GM18502 (cell line): ENCODE data around the gene FUBP3.
A peak's percentile ranks its signal among the peaks of the same experiment; 100 is the strongest.
"Not testable (repeated sequence)": the region's sequence is repeated elsewhere in the genome, so short reads cannot be mapped to it uniquely, and the experiment has no call there.

Experiments
- ATAC-seq: cut with Tn5 transposase; IDR thresholded peaks from one replicate; pipeline ENCODE4 v1.9.1; 2021; ENCODE audit warnings: mild to moderate bottlenecking; ENCODE audit not compliant: unreplicated experiment, poor library complexity

FUBP3 gene

DNA sequence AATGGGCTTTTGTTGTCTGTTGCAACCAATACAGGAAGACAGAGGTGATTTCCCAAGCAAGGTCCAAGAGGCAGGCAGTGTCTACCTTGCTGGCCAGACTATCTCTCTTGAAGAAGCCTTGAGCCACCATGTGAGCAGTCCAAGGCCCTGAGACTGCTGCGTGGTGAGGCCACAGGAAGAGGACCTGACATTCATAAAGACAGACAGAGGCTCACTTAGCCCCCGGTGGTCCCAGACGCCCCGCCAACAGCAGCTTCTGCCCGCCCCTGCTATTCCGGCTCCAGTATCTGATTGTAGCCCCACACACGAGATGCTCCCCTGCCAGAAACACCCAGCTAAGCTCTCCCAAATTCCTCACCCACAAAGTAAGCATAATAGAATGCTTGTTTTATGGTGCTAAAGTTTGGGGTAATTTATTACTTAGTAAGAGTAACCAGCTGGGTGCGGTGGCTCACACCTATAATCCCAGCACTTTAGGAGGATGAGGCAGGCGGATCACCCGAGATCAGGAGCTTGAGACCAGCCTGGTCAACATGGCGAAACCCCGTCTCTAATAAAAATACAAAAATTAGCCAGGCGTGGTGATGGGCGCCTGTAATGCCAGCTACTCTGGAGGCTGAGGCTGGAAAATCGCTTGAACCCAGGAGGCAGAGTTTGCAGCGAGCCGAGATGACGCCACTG, 22.8 kb upstream of the FUBP3 start:
- no peak for ATAC-seq

DNA sequence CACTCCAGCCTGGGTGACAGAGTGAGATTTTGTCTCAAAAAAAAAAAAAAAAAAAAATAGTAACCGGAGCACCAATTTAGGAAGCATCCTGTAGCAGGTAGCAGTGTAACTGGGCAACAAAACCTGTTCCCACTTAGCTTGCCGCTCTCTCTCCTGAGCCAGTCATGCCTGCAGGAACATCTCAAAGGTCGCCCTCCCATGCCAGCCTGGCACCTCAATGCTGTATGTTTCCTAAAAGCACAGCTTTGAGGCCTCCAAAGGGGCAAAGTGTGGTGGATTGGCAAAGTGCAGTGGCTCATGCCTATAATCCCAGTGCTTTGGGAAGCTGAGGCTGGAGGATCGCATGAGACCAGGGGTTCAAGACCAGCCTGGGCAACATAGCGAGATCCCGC, 22.3 kb upstream of the FUBP3 start:
- ATAC-seq: no peak

DNA sequence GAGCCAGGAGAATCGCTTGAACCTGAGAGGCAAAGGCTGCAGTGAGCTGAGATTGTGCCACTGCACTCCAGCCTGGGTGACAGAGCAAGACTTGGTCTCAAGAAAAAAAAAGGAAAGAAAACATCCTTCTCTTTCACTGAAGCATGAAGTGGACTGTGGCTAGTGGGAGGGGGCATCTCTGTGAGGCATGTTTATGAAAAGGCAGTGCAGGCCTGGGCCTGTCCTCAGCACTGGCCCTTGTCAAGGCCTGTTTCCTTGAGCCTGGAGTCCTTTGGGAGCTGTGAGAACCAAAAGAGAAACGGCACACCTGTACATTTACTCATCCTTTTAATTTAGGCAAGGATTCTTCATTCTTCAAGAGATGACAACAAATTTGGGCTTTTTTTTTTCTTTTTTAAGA, 18.3 kb upstream of the FUBP3 start:
- ATAC-seq: no peak

- not testable (repeated sequence) for ATAC-seq
Measured at GRCh38 chr9:130562525-130562924, 16.9 kb upstream of the FUBP3 start.

GRCh38 chr9:130563797-130564196, 15.6 kb upstream of the FUBP3 start:
- ATAC-seq: no peak

DNA sequence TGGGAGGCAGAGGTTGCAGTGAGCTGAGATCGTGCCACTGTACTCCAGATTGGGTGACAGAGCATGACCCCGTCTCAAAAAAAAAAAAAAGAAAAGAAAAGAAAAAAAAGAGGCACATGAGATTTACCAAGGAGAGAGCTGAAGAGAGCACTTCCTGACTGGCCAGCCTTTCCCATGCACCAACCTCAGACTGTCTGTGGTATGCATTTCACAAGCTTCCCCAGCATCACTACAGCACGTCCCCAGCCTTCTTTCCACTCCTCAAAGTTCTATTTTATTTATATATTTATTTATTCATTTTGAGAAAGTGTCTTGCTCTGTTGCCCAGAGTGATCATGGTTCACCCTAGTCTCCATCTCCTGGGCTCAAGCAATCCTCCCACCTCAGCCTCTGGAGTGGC, 13.6 kb upstream of the FUBP3 start:
- ATAC-seq: no peak

DNA sequence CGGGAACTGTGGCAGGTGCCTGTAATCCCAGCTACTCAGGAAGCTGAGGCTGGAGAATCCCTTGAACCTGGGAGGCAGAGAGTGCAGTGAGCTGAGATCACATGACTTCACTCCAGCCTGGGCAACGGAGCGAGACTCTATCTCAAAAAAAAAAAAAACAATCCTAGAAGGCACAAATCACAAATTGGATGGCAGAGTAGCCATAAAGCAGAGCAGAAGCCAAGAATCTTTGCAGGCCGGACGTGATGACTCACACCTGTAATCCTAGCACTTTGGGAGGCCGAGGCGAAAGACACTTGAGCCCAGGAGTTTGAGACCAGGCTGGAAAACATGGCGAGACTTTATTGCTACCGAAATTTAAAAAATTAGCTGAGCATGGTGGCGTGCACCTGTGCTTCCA, 9.2 kb upstream of the FUBP3 start:
- no peak for ATAC-seq

- no peak for ATAC-seq
Measured at GRCh38 chr9:130575514-130575913, 3.9 kb upstream of the FUBP3 start.

DNA sequence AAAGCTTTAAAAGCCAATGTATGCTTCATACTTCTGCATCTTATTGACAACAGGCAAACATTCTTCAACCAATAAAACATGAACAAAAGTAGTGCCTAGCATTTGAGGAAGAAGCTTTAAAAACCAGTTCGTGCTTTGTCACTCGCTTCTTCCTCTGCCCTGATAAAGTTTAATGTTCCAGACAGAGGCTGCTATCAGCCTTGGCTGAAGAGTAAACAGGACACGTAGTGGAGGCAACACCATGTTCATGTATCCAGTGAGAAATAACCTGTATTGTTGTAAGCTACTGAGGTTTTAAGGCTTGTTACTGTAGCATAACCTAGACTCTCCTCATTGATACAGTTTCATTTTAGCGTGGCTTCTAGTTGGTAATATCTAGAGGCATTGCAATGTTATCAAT, 3.2 kb upstream of the FUBP3 start:
- ATAC-seq: no peak

DNA sequence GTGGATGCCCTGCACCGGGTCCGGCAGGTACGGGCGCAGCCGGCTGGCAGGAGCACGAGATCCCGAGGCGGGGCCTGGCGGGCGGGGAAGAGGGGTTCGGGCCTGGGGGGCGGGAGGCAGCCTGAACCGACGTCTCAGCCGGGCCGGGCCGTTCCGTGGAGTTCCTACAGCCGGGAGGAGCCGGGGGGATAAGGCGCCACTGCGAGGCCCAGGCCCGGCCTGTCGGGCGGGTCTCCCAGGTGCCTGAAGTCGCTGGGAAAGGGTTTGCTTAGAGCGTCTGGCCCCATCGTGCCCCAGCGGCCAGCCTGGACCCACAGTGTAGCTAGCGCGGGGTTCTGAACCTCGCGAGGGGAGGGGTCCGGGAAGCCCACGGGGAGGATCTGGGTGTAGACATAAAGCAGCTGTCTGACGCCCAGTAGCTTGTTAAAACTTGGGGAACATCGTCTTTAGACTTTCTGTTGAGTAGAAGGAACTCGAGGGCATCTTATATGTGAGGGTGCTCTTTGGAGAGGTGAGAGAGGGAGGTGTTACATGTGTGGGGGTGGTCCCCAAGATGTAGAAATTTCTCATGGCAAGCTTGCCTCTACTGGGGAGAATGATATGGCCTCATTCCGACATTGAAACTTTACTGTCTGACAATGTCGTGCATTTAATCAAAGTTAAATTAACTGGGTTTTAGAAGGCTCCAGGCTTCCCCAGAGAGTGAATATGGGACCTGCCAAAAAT, 524 bp downstream of the FUBP3 start:
- peak; percentile 24 for ATAC-seq

- no peak for ATAC-seq
Measured at GRCh38 chr9:130581766-130582165, 2.4 kb downstream of the FUBP3 start.

GRCh38 chr9:130583271-130583670, 3.9 kb downstream of the FUBP3 start:
- no peak for ATAC-seq

GRCh38 chr9:130587921-130588320, 8.5 kb downstream of the FUBP3 start:
- ATAC-seq: no peak

GRCh38 chr9:130588416-130588815, 9.0 kb downstream of the FUBP3 start:
- ATAC-seq: no peak

- ATAC-seq: no peak
Measured at GRCh38 chr9:130589754-130590153, 10.4 kb downstream of the FUBP3 start.

- ATAC-seq: no peak
Measured at GRCh38 chr9:130590305-130590704, 10.9 kb downstream of the FUBP3 start.

DNA sequence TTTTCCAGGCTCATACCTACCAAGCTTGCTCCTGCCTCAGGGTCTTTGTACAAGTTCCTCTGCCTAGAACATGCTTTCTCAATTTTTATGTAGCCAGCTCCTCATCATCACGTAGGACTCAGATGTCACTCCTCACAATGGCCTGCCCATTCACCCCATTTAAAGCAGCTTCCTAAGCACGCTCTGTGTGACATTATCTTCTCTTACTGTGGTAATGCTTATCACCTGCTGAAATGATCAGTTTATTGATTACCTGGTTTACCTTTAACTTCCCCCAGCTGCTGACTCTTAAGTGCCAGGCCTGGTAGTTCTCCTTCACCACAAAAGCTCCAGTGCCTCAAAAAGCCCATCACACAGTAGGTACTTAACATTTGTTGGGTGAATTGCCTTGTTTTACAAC, 13.6 kb downstream of the FUBP3 start:
- no peak for ATAC-seq

- ATAC-seq: no peak
Measured at GRCh38 chr9:130597228-130597627, 17.9 kb downstream of the FUBP3 start.

DNA sequence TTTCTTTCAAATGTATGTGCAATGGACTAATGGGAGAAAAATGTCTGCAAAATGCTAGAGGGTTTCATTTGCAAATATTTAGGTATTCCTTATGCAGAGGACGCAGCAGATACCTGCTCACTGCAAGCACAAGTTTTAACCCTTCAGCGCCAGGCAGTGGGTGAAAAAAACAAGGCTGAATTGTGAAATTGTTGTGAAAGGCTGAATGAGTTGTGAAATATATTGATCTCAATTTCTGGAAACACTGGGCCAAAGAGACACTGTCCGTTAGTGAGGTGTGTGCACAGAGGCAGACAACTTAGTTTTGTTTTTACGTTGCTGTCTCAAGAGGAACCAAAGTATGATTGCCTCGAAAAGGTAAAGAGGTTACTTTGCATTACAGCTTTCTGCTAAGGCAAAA, 18.8 kb downstream of the FUBP3 start:
- no peak for ATAC-seq

- ATAC-seq: no peak
Measured at GRCh38 chr9:130599625-130600024, 20.2 kb downstream of the FUBP3 start.

- ATAC-seq: no peak
Measured at GRCh38 chr9:130601100-130601499, 21.7 kb downstream of the FUBP3 start.

GRCh38 chr9:130604295-130604694, 24.9 kb downstream of the FUBP3 start:
- ATAC-seq: no peak
